Measurements from ENCODE around the gene PRPF38B. TPM values are rescaled to one million over a fixed set of nuclear protein-coding genes. Genes with fewer than 3 reads are reported as not detected.

PRPF38B gene
- total RNA-seq, 1 donor from 2014 or later, result 15.6 TPM

Other genes with a start within 250 kb of the PRPF38B start
- gene NBPF6, start 242.0 kb upstream of the PRPF38B start, total RNA-seq (ENCODE audit: insufficient read depth, low replicate concordance), result not detected
- gene EEIG2, start 132.2 kb upstream of the PRPF38B start, total RNA-seq (ENCODE audit: insufficient read depth, low replicate concordance), result 29.9 TPM
- 16.9 TPM for gene HENMT1, start 31.2 kb upstream of the PRPF38B start, total RNA-seq (ENCODE audit: insufficient read depth, low replicate concordance)
- gene FNDC7, start 20.6 kb downstream of the PRPF38B start, total RNA-seq (ENCODE audit: insufficient read depth, low replicate concordance), result 0.48 TPM
- 78.0 TPM for gene STXBP3, start 54.4 kb downstream of the PRPF38B start, total RNA-seq (ENCODE audit: insufficient read depth, low replicate concordance)
- 2.2 TPM for gene AKNAD1, start 164.8 kb downstream of the PRPF38B start, total RNA-seq (ENCODE audit: insufficient read depth, low replicate concordance)
- gene GPSM2, start 184.7 kb downstream of the PRPF38B start, total RNA-seq (ENCODE audit: insufficient read depth, low replicate concordance), result 22.4 TPM